K562 (cell line): ENCODE measurements around the gene NEU3. TPM values are rescaled to one million over a fixed set of nuclear protein-coding genes. Genes with fewer than 3 reads are reported as not detected.
A peak's percentile ranks its signal among the peaks of the same experiment; 100 is the strongest.

Experiments
- BDP1 ChIP-seq: IDR thresholded peaks from 3 replicates; pipeline ENCODE4 v1.6.1; 2011; ENCODE audit not compliant: insufficient read length, insufficient read depth
- CBFA2T3 ChIP-seq: fragments of 450-650 bp; IDR thresholded peaks from 2 replicates; pipeline ENCODE4 v1.6.1; 2017
- EHMT2 ChIP-seq: fragments of 450-650 bp; IDR thresholded peaks from 2 replicates; pipeline ENCODE4 v1.6.1; 2018; ENCODE audit warnings: antibody characterized with exemption
- ELF4 ChIP-seq: fragments of 450-650 bp; formaldehyde crosslinking; IDR thresholded peaks from 2 replicates; pipeline ENCODE4 v1.4.0; 2022; ENCODE audit warnings: missing genetic modification characterization
- ETV5 ChIP-seq: sonication (generic); formaldehyde crosslinking; IDR thresholded peaks from 2 replicates; pipeline ENCODE4 v1.4.0; 2020; ENCODE audit warnings: low read depth, mild to moderate bottlenecking, missing genetic modification reagents
- HNRNPUL1 ChIP-seq: fragments of 200-400 bp; formaldehyde crosslinking; IDR thresholded peaks from 2 replicates; pipeline ENCODE4 v1.6.1; 2017; ENCODE audit warnings: low read length
- ID3 ChIP-seq, 2 experiments: fragments of 250-450 bp in 1 of 2; fragments of 450-650 bp in 1 of 2; sonication (Bioruptor Pico) in 1 of 2; IDR thresholded peaks; 2 replicates each; pipeline versions ENCODE4 v1.6.1 to v1.8.0; 2016 to 2021; ENCODE audit warnings: mild to moderate bottlenecking in 2 of 2, moderate library complexity in 2 of 2, missing compliant biosample characterization in 1 of 2, missing genetic modification characterization in 1 of 2
- RREB1 ChIP-seq: fragments of 250-450 bp; sonication (Bioruptor Pico); IDR thresholded peaks from 2 replicates; pipeline ENCODE4 v1.4.0; 2020
- SAFB ChIP-seq: fragments of 200-400 bp; formaldehyde crosslinking; IDR thresholded peaks from 2 replicates; pipeline ENCODE4 v1.6.1; 2017; ENCODE audit warnings: low read depth, low read length, borderline replicate concordance
- SFPQ ChIP-seq: fragments of 200-400 bp; formaldehyde crosslinking; IDR thresholded peaks from 2 replicates; pipeline ENCODE4 v1.6.1; 2017; ENCODE audit warnings: mild to moderate bottlenecking, low read depth, low read length, moderate library complexity
- ZBTB49 ChIP-seq: sonication (generic); formaldehyde crosslinking; IDR thresholded peaks from 2 replicates; pipeline ENCODE4 v1.8.0; 2022; ENCODE audit warnings: missing genetic modification reagents, mild to moderate bottlenecking, borderline replicate concordance
- polyA plus RNA-seq, 8 experiments: library from polyadenylated mRNA; depleted of rRNA in 4 of 8; stranded (reverse) in 5 of 8; unstranded in 3 of 8; fragments of >200 nt; fragmentation: Nextera tagmentation in 2 of 8; fragmentation: Illumina TruSeq in 1 of 8; extraction: Ambion mirVana in 2 of 8; extraction: Trizol in 1 of 8; gene quantifications; 2 replicates each; pipeline versions ENCODE4 v1.2.1 to v1.2.3, GENCODE V29; 2011 to 2014; ENCODE audit warnings: inconsistent platforms in 1 of 8, missing spikeins in 1 of 8
- total RNA-seq, 7 experiments: library from RNA; depleted of rRNA in 6 of 7; stranded (reverse); fragments of >200 nt in 6 of 7; fragmentation: Illumina TruSeq in 2 of 7; extraction: Trizol in 2 of 7; gene quantifications; 2 replicates each; pipeline versions ENCODE4 v1.2.1 to v1.2.3, GENCODE V29; 2011 to 2021; ENCODE audit warnings: low replicate concordance in 1 of 7

NEU3 gene
- total and polyA plus RNA-seq, 9 of the 15 experiments (the other 6 are each of a cell fraction or from before 2014, with no cell fraction given) = 6.2 to 41.3 (median 31.1) TPM

GRCh38 chr11:75031224-75031753 is 42.6 kb downstream of the NEU3 start (continued):
- TF ChIP-seq RREB1 (peak; percentile 62), ID3 (CRISPR knock-in tag; IDR thresholded peaks at IDR 0.05) (no peak), ID3 (tag; IDR thresholded peaks at IDR 0.05) (no peak), ETV5 (CRISPR knock-in tag) (peak; percentile 73), ELF4 (CRISPR knock-in tag) (peak; percentile 91), ZBTB49 (CRISPR knock-in tag) (no peak), BDP1 (no peak), EHMT2 (peak; percentile 89), SFPQ (no peak), HNRNPUL1 (no peak), CBFA2T3 (peak; percentile 99), SAFB (no peak)
